Fibroblast of lung (primary cell): ENCODE measurements around the gene TAB3. TPM values are rescaled to one million over a fixed set of nuclear protein-coding genes. Genes with fewer than 3 reads are reported as not detected.

Experiments
- DNase-seq, 2 donors: peaks; one replicate each; pipeline versions ENCODE4 v3.0.0 to v3.0.0-alpha.2; 2010; ENCODE audit warnings: low read depth in 2 of 2
- H2AFZ ChIP-seq: 2 replicates; pipeline ENCODE4 v1.5.1; 2012; ENCODE audit warnings: low read length, control low read depth, inconsistent platforms
- H3K27ac ChIP-seq: 2 replicates; pipeline ENCODE4 v1.5.1; 2011; ENCODE audit warnings: low read length, control low read depth; ENCODE audit not compliant: insufficient read depth
- H3K27me3 ChIP-seq: 2 replicates; pipeline ENCODE4 v1.5.1; 2011; ENCODE audit warnings: mild to moderate bottlenecking, low read length; ENCODE audit not compliant: control insufficient read depth, insufficient read depth
- H3K36me3 ChIP-seq: 2 replicates; pipeline ENCODE4 v1.5.1; 2011; ENCODE audit warnings: low read length; ENCODE audit not compliant: control insufficient read depth, insufficient read depth
- H3K4me1 ChIP-seq: 2 replicates; pipeline ENCODE4 v1.5.1; 2011; ENCODE audit warnings: low read length; ENCODE audit not compliant: control insufficient read depth, insufficient read depth; ENCODE audit errors: extremely low read depth
- H3K4me2 ChIP-seq: 2 replicates; pipeline ENCODE4 v1.5.1; 2011; ENCODE audit warnings: low read length, control low read depth; ENCODE audit not compliant: insufficient read depth; ENCODE audit errors: extremely low read depth
- H3K4me3 ChIP-seq, 4 experiments: fragments of 200-600 bp in 1 of 4; sonication (generic) in 1 of 4; replicated peaks in 1 of 4; 2 replicates each; pipeline ENCODE4 v1.5.1; 2011 to 2016; ENCODE audit warnings: low read length in 4 of 4, low read depth in 3 of 4, mild to moderate bottlenecking in 3 of 4, control low read depth in 2 of 4, inconsistent platforms in 1 of 4, mixed read lengths in 1 of 4; ENCODE audit not compliant: insufficient read depth in 1 of 4; ENCODE audit errors: control extremely low read depth in 1 of 4
- H3K79me2 ChIP-seq: 2 replicates; pipeline ENCODE4 v1.5.1; 2012; ENCODE audit warnings: mild to moderate bottlenecking, low read length, inconsistent platforms; ENCODE audit not compliant: control insufficient read depth, insufficient read depth
- H3K9ac ChIP-seq: 2 replicates; pipeline ENCODE4 v1.5.1; 2011; ENCODE audit warnings: mild to moderate bottlenecking, low read length, control low read depth; ENCODE audit not compliant: insufficient read depth
- H3K9me3 ChIP-seq: 2 replicates; pipeline ENCODE4 v1.5.1; 2012; ENCODE audit warnings: low read depth, low read length; ENCODE audit not compliant: control insufficient read depth, insufficient read depth
- H4K20me1 ChIP-seq: 2 replicates; pipeline ENCODE4 v1.5.1; 2011; ENCODE audit warnings: low read length; ENCODE audit not compliant: control insufficient read depth, insufficient read depth; ENCODE audit errors: extremely low read depth
- EZH2 ChIP-seq: IDR thresholded peaks from 2 replicates; pipeline ENCODE4 v1.5.1; 2012; ENCODE audit warnings: low read length, control low read depth, mild to moderate bottlenecking; ENCODE audit errors: missing control alignments
- polyA plus RNA-seq, 2 donors: library from polyadenylated mRNA; depleted of rRNA in 1 of 2; stranded (reverse) in 1 of 2; unstranded in 1 of 2; fragments of >200 nt; gene quantifications; 2 replicates each; pipeline ENCODE4 v1.2.1, GENCODE V29; 2011 to 2012; ENCODE audit warnings: missing spikeins in 1 of 2
- total RNA-seq: library from RNA; depleted of rRNA; stranded (reverse); fragments of >200 nt; gene quantifications from 2 replicates; pipeline ENCODE4 v1.2.1, GENCODE V29; 2014
- TF ChIP-seq, protein P1 (sequence below), 2 donors: IDR thresholded peaks in 1 of 2; conservative IDR thresholded peaks in 1 of 2; 1 replicate in 1 of 2; 2 replicates in 1 of 2; pipeline ENCODE4 v1.5.1; 2011 to 2012; ENCODE audit warnings: low read length in 2 of 2, control low read depth in 1 of 2, inconsistent platforms in 1 of 2, low read depth in 1 of 2, mild to moderate bottlenecking in 1 of 2

The TAB3 gene
- total and polyA plus RNA-seq, 2 donors (not counting 1 experiment from before 2014, with no cell fraction given): 8.6 to 14.9 TPM

DNA sequence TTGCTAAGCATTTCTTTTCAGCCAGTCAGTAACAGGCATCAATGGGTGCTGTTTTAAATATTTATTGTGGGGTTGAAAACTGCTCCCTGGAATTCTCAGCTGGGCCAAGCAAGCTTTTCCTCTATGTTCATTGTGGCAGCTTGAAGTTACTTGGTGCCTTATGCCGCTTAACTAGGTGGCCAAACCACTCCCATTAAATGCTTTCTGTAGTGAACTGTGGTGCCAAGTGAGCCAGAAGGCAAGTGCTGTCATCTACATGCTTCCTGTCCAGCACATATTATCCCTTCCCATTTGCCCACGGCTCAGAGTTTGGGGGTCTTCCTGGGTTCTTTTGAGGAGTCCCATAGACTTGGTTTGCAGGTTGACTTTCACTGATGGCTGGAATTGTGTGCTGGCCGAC, 64.8 kb downstream of the TAB3 start:
- Histone ChIP-seq H3K27me3 (no peaks in the 10 kb centered on the region), H3K79me2 (no peaks in the 10 kb centered on the region), H3K9ac (no peak overlapping the region), H3K4me1 (no peaks in the 10 kb centered on the region), H2AFZ (no peak overlapping the region), H3K4me2 (no peak overlapping the region), H3K27ac (no peak overlapping the region), H3K4me3 (no peak overlapping the region), H4K20me1 (no peaks in the 10 kb centered on the region), H3K36me3 (no peaks in the 10 kb centered on the region), H3K9me3 (no peaks in the 10 kb centered on the region)
- TF ChIP-seq, protein P1, sequence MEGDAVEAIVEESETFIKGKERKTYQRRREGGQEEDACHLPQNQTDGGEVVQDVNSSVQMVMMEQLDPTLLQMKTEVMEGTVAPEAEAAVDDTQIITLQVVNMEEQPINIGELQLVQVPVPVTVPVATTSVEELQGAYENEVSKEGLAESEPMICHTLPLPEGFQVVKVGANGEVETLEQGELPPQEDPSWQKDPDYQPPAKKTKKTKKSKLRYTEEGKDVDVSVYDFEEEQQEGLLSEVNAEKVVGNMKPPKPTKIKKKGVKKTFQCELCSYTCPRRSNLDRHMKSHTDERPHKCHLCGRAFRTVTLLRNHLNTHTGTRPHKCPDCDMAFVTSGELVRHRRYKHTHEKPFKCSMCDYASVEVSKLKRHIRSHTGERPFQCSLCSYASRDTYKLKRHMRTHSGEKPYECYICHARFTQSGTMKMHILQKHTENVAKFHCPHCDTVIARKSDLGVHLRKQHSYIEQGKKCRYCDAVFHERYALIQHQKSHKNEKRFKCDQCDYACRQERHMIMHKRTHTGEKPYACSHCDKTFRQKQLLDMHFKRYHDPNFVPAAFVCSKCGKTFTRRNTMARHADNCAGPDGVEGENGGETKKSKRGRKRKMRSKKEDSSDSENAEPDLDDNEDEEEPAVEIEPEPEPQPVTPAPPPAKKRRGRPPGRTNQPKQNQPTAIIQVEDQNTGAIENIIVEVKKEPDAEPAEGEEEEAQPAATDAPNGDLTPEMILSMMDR (conservative IDR thresholded peaks at IDR 0.05 in 1 of 2, IDR thresholded peaks at IDR 0.05 in 1 of 2; ENCODE audit: low read depth in 1 of 2, low read length in 2 of 2): no peak
- no peak for TF ChIP-seq EZH2
- no peak for DNase-seq

- no peak for TF ChIP-seq EZH2
- TF ChIP-seq, protein P1 (conservative IDR thresholded peaks at IDR 0.05 in 1 of 2, IDR thresholded peaks at IDR 0.05 in 1 of 2; ENCODE audit: low read depth in 1 of 2, low read length in 2 of 2): no peak
Observed at GRCh38 chrX:30822764-30823163, 66.3 kb downstream of the TAB3 start.

DNA sequence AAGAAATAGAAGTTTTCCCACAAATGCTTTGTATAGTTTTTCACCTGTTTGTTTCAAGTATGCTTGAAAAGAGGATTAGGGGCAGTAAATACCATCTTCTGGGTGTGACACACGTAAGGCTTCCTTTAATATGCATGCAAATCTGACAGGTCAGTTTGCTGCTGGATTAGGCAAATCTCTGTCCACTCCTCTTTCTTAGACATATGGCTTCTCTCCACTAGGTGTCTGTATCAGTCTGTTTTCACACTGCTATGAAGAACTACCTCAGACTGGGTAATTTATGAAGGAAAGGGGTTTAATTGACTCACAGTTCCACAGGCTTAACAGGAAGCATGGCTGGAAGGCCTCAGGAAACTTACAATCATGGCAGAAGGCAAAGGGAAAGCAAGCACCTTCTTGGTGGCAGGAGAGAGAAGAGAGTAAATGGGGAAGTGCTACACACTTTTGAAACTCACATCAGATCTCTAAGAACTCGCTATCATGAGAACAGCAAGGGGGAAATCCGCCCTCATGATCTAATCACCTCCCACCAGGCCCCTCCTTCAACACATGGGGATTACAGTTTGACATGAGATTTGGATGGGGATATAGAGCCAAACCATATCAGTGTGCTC, 66.9 kb downstream of the TAB3 start:
- TF ChIP-seq, protein P1 (conservative IDR thresholded peaks at IDR 0.05 in 1 of 2, IDR thresholded peaks at IDR 0.05 in 1 of 2; ENCODE audit: low read depth in 1 of 2, low read length in 2 of 2): peak in 1 of 2 donors; percentile 5
- no peak for TF ChIP-seq EZH2
- Histone ChIP-seq H3K36me3 (no peaks in the 10 kb centered on the region), H3K79me2 (no peaks in the 10 kb centered on the region), H3K27ac (no peak overlapping the region), H3K4me3 (no peak overlapping the region), H3K4me2 (no peak overlapping the region), H4K20me1 (no peaks in the 10 kb centered on the region), H3K9ac (no peak overlapping the region), H3K27me3 (no peaks in the 10 kb centered on the region), H3K9me3 (no peaks in the 10 kb centered on the region), H3K4me1 (no peaks in the 10 kb centered on the region), H2AFZ (no peak overlapping the region)
- no peak for DNase-seq

More at GRCh38 chrX:30822764-30823163, 66.3 kb downstream of the TAB3 start:
- no peak overlapping the region for H3K4me2 ChIP-seq
- no peaks in the 10 kb centered on the region for H3K9me3 ChIP-seq
- H3K27ac ChIP-seq: no peak overlapping the region
- no peak overlapping the region for H3K4me3 ChIP-seq
- no peak overlapping the region for H3K9ac ChIP-seq
- H3K27me3 ChIP-seq: no peaks in the 10 kb centered on the region
- H2AFZ ChIP-seq: no peak overlapping the region
- no peaks in the 10 kb centered on the region for H3K36me3 ChIP-seq
- H4K20me1 ChIP-seq: no peaks in the 10 kb centered on the region
- H3K79me2 ChIP-seq: no peaks in the 10 kb centered on the region
- DNase-seq: peak in 1 of 2 donors; percentile 12
- H3K4me1 ChIP-seq: no peaks in the 10 kb centered on the region
